ENCODE measurements around the gene SFXN5. TPM values are rescaled to one million over a fixed set of nuclear protein-coding genes. Genes with fewer than 3 reads are reported as not detected.

The SFXN5 gene
- total RNA-seq, 1 donor from 2014 or later, result 20.2 TPM

DNA sequence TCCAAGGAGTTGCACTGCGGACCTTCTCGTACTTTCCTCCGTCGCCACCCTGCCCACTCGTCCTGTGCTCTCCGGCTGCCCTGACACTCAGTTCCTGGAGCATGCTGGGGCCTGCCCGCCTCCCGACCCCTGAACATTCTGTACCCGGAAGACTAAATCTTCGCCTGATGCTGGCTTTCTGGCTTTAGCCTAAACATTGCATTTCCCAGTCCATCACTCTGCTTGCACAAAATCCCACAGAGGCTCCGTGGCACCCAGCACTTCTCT is 550 bp upstream of the SFXN5 start:
- Mint-ChIP-seq H3K9me3 (no peaks in the 10 kb centered on the region), H3K36me3 (peaks cover 3% of the 10 kb centered on the region), H3K27ac (peak overlapping the region; percentile 95), H3K27me3 (ENCODE audit: low read depth) (no peaks in the 10 kb centered on the region), H3K4me1 (peaks cover 29% of the 10 kb centered on the region), H3K4me3 (peak overlapping the region; percentile 91)
- no peak for DNase-seq (ENCODE audit: low spot score in 2 of 2, unreplicated experiment in 2 of 2)
- TF ChIP-seq, protein P1, sequence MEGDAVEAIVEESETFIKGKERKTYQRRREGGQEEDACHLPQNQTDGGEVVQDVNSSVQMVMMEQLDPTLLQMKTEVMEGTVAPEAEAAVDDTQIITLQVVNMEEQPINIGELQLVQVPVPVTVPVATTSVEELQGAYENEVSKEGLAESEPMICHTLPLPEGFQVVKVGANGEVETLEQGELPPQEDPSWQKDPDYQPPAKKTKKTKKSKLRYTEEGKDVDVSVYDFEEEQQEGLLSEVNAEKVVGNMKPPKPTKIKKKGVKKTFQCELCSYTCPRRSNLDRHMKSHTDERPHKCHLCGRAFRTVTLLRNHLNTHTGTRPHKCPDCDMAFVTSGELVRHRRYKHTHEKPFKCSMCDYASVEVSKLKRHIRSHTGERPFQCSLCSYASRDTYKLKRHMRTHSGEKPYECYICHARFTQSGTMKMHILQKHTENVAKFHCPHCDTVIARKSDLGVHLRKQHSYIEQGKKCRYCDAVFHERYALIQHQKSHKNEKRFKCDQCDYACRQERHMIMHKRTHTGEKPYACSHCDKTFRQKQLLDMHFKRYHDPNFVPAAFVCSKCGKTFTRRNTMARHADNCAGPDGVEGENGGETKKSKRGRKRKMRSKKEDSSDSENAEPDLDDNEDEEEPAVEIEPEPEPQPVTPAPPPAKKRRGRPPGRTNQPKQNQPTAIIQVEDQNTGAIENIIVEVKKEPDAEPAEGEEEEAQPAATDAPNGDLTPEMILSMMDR (IDR thresholded peaks at IDR 0.05; ENCODE audit: unreplicated experiment), result no peak

GRCh38 chr2:73070643-73071359 is 711 bp downstream of the SFXN5 start:
- TF ChIP-seq, protein P1 (IDR thresholded peaks at IDR 0.05; ENCODE audit: unreplicated experiment), result no peak
- DNase-seq (ENCODE audit: low spot score in 2 of 2, unreplicated experiment in 2 of 2), result peak; percentile 59 to 79
- no peaks in the 10 kb centered on the region for H3K9me3 Mint-ChIP-seq
- peak overlapping the region; percentile 69 for H3K27ac Mint-ChIP-seq
- H3K4me1 Mint-ChIP-seq, result peaks cover 29% of the 10 kb centered on the region
- H3K27me3 Mint-ChIP-seq (ENCODE audit: low read depth), result no peaks in the 10 kb centered on the region
- peak overlapping the region; percentile 91 for H3K4me3 Mint-ChIP-seq
- peaks cover 3% of the 10 kb centered on the region for H3K36me3 Mint-ChIP-seq

DNA sequence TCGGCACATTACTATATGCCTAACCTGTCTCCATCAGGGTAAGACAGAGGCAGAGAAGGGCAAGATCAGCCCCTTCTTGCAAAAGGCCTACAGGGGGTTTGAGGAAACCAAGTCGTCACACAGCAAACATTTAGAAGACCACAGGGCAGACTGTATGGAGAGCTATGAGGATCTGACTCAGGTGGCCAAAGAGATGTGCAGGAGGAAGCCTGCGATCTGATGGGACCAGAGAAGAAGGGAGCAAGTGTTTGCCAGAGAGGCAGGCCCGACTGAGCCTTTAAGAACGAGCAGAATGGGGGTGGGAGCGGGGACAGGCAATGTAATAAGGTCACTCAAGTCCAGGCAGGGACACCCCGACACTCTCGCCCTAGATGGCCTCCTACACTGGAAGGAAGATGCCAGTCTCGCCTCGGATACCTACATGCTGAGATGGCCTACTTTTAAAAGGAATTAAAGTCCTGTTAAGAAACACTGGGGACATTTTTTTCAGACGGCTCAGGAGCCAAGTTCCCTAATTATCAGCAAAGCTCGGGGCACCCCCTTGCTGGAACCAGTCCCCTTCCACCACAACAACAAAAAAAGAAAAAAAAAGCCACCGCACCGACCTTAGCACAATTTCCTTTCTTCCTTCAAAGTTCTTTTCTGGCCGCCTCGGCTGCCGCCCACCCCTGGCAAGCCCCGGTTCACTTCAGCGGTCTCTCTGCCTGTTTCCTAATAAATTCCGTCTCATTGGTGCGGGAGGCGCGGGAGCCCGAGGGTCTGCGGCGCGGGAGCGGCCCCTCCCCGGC is 1.5 kb downstream of the SFXN5 start:
- Mint-ChIP-seq H3K4me1 (peaks cover 29% of the 10 kb centered on the region), H3K27ac (peak overlapping the region; percentile 64), H3K27me3 (ENCODE audit: low read depth) (no peaks in the 10 kb centered on the region), H3K9me3 (no peaks in the 10 kb centered on the region), H3K4me3 (peak overlapping the region; percentile 91), H3K36me3 (peaks cover 3% of the 10 kb centered on the region)
- DNase-seq (ENCODE audit: low spot score in 2 of 2, unreplicated experiment in 2 of 2), result no peak
- TF ChIP-seq, protein P1 (IDR thresholded peaks at IDR 0.05; ENCODE audit: unreplicated experiment), result no peak

DNA sequence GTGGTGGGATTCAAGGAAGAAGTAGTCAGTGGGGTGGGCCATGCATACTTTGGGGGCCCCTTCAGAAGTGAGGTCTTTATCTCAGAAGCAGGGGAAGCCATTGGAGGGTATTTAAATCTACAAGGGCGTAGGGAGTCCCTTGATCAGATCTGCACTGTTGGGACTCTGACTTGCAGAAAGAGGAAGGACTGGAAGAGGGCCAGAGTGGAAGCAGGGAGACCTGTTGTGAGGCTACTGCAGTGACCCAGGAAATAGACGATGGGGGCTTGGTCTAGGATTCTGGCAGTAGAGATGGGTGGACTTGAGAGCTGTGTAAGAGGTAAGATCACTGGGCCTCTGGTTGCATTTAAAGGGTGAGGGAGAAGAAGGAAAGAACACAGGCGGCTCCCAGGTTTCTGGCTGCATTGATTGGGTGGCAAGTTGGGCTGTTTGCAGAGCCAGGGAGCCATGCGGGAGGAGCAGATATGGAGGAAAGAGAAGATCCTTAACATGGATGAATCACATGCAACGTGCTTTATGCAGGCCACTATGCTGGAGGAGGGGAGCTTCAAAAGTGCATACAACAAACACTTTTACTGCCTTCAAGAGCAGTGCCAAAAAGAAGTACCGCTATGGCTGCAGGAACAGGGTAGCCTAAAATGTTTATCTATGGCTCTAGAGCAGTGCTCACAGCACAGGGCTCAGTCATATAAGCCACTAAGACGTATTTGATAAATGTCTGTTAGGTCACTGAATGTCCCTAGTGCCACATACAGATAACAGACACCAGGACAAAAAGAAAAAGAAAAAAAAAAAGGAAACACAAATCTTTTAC is 2.3 kb downstream of the SFXN5 start:
- Mint-ChIP-seq H3K27me3 (ENCODE audit: low read depth) (no peaks in the 10 kb centered on the region), H3K36me3 (peaks cover 1% of the 10 kb centered on the region), H3K4me1 (peaks cover 33% of the 10 kb centered on the region), H3K4me3 (peak overlapping the region; percentile 91), H3K9me3 (no peaks in the 10 kb centered on the region), H3K27ac (no peak overlapping the region)
- TF ChIP-seq, protein P1 (IDR thresholded peaks at IDR 0.05; ENCODE audit: unreplicated experiment), result no peak
- DNase-seq (ENCODE audit: low spot score in 2 of 2, unreplicated experiment in 2 of 2), result no peak

GRCh38 chr2:73068147-73068546 is 3.4 kb downstream of the SFXN5 start:
- TF ChIP-seq, protein P1 (IDR thresholded peaks at IDR 0.05; ENCODE audit: unreplicated experiment), result no peak
- Mint-ChIP-seq H3K4me3 (no peak overlapping the region), H3K36me3 (no peaks in the 10 kb centered on the region), H3K4me1 (peaks cover 38% of the 10 kb centered on the region), H3K27me3 (ENCODE audit: low read depth) (no peaks in the 10 kb centered on the region), H3K27ac (no peak overlapping the region), H3K9me3 (no peaks in the 10 kb centered on the region)
- no peak for DNase-seq (ENCODE audit: low spot score in 2 of 2, unreplicated experiment in 2 of 2)
